GM19452 (cell line): Measurements from ENCODE around the gene SOD3.

Experiments used
- ATAC-seq: cut with Tn5 transposase; IDR thresholded peaks from one replicate; pipeline ENCODE4 v1.9.1; 2021; ENCODE audit not compliant: unreplicated experiment

SOD3 gene

DNA sequence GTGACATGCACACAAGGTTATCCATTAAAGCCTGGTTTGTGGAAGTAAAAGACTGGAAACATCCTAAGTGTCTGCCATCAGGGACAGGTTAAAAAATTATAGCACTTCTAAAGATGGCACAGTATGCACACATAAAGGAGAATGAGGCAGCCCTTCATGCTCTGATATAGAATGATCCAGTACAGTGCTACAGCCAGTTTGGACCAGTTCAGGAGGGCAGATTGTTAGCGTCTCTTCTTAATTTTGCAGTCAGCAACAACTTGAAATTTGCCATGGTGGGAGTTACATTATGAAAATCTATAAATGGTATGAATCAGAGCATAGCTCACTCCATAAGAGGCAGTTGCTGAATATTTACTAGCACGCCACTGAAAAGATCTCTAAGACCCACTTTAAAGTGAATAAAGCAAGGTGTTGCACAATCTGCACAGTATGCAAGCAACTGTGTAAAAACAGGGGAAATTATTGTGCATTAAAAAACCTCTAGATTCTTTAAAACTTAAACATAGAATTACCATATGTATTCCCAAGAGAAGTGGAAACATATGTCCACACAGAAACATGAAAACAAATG, 20.3 kb upstream of the SOD3 start:
- no peak for ATAC-seq

DNA sequence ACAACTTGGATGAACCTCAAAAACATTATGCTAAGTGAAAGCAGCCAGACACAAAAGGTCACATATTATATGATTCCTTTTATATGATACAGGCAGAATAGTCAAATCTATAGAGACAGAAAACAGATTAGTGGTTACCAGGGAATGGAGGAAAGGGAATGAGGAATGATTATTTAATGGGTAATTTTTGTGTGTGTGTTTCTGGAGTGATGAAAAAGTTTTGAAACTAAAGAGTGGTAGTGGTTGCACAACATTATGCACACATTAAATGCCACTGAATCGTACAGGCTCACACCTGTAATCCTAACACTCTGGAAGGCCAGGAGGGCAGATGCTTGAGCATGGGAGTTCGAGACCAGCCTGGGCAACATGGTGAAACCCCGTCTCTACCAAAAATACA, 19.6 kb upstream of the SOD3 start:
- ATAC-seq = no peak

DNA sequence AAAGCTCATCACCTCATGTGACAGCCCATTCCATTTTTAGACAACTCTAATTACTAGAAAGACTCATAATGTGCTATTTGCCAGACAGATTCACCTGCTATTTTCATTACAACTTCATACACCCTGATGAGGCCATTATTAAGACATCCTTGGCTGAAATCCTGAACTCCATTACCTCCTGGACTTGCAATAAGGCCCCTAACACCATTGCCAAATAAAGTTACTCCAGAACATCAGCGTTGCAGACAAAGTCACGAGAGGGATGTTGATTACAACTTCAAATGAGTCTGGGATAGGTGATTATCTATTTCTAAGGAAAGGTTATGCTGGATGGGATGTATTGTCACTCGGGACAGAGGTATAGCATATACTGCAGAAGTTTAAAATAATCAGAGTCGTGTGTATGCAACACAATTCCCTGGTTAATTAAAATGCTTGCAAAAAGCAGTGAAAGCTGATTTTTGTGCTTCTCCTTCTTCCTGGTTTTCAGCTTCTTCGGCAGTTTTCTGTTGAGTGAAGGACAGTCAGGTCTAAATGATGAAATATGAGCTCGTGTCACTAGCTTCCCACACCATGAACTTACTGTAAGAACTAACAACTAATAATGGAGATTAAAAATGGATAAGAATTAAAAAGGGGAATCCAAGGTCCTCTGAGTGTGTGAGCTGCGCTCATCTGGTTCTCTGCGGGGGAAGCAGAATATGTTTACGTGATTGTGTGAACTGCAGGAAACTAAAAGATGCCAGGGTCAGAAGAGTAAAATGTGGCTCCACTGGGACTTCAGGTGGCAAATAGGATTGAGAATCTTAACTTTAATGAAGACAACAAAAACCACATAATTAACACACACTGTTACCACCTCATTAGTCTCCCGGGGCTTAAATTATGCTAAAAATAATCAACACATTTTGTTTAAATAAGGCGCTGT, 17.6 kb upstream of the SOD3 start:
- no peak for ATAC-seq

DNA sequence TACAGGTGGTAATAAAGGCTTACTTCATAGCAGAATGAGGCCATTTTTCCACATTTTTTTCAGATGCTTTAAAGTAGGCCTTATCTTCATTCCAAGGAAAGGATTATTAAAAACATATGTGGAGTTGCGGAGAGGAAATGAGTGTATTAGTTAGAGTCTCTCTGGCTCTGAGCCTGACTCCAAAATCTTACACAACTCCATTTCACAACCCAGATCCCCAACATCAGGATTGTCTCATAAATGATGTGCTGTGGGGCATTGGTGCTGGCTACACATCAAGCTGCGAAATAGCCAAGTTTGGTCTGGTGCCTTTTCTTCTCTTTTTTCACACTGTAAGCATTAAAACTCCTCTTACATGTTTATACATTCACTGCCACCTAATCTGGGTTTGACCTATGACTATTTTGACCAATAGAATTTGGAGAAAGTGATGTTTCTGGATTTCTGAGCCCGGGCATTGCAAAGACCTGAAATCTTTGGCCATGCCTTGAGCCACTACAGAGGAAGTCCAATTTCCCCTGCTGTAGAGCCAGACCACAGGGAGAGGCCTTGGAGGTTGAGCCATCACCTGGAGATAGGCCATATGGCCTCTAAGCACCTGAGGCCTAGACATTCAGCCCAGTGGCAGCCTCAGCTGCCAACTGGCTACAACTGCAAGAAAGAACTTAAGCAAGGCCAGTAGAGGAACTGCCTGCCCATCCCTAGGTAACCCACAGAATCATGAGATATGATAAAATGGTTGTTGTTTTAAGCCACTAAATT, 16.7 kb upstream of the SOD3 start:
- no peak for ATAC-seq

DNA sequence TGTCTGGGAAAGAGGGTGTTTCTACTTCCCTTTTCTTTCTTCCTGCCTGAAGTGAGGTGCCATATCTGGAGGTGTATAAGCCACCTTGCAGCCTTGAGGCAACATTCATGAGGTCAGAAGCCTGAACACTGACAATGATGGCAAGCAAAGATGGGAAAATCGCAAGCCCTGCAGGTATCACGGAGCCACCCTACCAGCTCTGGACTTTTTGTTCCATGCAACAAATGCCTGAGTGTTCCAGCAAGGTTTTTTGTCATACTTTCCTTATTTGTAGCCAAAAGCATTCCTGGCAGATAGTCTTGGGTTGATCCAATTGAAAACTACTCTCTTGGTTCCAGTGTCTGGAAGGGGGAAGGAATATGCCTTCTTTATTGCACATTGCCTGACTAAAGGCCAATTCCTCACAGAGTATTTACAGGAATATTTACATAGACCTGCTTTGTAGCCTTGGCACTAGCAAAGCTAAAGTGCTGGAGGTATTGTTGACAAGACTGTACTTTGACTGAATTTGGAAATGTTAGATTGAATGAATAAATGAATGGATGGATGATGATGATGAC, 14.4 kb upstream of the SOD3 start:
- ATAC-seq = no peak

DNA sequence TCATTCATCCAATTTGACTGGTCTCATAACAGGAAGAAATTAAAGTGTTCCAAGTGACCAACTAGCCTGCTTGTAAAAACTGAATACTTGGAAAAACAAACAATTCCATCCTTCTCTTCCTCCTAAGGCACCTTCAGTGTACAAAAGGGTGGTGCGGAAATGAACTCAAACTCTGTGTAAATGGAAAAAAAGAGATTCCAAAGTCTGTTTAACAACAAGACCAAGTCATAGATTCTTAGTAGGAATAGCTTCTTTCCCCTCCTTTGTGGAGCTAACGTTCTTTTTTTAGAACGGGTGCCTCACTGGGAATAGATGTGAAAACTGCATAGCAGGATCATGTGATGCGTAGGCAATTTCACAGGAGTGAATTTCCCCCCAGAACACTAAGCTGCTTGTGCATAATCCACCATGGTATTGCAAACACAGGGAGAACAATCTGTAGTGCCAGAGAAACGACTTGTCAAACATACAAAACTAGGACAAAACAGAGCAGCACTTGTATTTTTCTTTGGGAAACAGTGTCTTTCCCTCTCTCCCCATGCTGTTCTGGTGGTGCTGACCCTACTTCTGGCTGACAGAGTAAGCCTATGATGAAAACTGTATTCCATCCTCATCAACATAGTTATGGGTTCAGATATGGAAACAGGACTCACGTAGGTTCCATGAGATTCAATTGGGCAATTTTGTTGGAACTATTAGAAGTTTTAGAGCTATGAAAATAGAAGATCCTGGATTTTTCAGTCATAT, 13.2 kb upstream of the SOD3 start:
- no peak for ATAC-seq

DNA sequence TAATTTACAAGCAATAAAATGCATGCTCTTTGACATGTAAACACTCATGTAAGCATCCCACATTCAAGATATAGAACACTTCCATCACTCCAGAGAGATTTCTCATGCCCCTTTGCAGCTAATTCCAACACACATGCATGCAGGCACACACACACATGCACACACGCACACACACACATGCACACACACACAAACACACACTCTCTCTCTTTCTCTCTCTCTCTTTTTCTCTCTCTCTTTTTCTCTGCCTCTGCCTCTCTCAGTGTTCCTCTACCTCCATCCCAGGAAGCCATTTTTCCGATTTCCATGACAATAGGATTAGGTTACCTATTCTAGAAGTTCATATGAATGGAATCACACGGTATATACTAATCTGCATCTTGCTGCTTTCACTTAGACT, 11.9 kb upstream of the SOD3 start:
- ATAC-seq = no peak

DNA sequence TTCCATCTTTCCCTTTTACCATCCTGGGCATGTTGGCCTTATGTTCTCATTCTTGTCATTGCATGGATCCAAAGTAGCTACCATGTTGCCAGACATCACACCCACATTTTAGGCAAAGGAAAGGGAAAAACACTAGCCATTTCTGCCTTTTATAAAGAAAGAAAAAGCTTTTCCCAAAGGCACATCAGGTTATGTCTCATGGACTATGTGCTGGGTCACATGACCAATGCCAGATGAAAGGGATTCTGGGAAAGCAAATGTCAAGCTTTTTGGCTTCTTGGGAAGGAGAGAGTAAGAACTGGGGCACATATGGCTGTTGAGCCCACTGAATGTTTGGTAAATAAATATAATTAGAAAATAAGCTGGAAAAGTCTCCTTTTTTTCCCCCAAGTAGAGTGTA, 4.3 kb upstream of the SOD3 start:
- ATAC-seq = no peak

DNA sequence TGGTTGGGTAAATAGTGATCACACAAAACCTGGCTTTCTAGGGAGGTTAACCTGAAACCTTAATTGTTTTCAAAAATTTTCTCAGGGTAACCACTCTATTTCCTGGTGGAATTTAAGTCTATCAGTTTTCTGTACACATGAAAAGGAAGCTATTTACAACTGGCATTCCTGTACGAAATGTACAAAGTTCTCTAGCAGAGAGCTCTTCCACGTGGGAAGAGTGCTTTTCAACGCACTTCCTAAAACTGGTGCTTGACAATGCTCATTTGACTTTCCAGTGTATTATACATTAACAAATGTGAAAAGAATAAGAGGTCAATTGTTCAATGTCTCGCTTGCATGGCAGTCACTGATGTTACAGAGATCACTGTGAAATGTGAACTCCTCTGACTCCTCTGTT, 2.8 kb upstream of the SOD3 start:
- no peak for ATAC-seq

DNA sequence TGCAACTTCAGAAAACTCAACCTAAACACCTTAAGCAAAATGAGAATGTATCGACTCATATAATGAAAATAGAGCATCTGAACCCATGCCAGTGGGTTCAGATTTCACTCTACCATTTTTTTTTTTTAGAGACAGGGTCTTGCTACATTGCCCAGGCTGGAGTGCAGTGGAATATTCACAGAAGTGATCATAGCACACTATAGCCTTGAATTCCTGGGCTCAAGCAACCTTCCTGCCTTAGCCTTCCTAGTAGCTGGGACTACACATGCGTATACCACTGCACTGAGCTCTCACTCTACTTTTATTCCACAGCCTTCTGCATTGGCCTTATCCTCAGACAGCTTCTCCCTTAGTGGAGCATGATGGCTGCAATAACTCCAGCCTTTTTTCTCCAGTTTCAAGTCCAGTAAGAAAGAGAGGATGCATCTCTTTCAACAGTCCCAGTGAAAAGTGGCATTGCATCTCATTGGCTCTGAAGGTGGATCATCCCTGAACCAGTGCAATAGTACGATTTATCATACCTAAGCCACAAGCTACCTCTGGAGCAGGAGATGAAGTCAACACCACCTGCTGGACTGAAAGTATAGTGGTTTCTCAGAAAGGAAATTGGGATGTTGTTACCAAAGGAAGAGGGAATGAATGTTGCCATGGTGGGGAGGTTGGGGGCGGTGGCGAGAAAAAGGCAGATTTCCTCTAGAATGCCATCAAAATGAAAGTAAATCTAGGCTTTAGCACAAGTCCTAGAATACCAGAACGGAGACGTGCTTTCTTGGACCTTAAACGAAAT, 2.0 kb upstream of the SOD3 start:
- no peak for ATAC-seq

DNA sequence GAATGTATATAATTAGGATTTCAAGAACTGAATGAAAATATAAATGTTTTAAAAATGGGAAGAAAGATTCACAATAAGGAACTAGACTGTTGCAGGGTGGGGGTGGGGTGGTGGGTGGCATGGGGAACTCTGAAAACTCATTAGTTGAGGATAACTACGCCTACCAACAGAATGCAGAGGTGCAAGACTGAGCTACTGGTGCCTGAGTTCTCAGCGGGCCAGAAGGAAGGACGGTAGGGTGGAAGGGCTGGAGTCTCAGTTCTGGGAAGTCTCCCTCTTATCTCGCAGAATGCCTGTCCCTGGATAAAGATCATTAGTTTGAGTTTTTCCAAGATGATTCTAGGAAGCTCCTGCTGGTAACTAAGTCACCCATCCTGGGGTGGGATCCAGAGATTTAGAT, 1.3 kb upstream of the SOD3 start:
- ATAC-seq = no peak

DNA sequence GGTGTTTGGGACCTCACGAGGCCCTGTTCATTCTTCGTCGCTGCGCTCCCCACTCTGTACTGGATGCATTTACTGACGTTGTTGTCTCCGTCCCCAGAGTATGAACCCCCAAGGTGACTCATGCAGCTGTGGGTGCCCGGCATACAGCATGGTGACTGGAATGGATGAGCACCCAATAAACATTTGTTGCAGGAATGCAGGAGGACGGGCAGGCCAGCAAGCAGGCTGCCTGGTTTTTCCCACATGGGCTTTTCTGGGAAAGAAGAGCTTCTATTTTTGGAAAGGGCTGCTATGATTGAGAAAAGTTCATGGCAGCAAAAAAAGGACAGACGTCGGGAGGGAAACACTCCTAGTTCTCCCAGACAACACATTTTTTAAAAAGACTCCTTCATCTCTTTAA, 893 bp upstream of the SOD3 start:
- no peak for ATAC-seq

DNA sequence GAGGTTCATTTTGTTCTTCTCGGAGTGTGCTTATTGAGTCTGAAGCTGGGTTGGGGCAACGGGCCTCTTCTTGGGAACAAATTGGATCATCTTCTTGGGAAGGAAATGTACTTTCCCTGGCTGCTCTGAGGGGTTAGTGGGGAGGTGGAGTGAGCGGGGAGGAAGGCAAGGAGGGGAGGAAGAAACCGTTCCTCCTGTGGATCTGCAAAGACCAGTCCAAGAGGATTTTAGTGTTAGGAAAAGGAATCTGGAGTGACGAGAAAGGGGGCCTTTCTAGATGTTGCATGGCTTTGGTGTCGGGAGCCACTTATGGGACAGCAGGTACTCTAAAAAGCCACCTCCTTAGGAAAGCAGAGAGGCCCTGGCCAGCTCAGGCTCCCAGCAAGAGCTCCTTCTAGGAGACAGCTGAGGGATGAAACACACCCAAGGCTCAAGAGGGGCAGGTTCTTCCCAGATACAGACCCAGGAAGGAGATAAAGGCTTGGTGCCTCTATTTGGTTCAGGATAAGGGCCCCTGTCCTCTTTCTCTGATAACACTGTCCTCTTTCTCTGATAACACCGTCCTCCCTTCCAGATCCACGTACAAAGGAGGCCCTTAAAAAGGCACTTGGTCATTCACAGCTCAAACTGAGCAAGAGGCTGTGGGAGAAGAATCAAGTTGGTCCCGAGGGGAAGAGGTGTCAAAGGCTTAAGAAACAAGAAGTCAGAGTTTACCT, 451 bp downstream of the SOD3 start:
- ATAC-seq = no peak

DNA sequence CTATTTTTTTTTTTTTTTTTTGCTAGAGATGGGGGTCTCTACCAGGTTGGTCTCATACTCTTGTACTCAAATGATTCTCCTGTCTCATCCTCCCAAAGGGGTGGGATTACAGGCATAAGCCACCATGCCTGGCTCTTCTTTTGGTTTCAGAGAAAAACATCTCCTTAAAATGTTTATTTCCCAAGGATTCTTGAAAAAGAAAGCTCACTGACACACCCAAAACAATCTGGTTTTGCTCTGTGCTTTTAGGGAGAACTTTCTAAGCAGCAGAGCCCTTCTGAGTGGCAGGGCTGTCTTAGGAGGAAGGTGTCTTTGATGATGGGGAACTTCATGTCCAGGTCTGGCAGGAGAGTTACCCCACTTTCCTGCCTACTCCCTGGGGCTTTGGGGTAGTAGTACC, 1.2 kb downstream of the SOD3 start:
- no peak for ATAC-seq

DNA sequence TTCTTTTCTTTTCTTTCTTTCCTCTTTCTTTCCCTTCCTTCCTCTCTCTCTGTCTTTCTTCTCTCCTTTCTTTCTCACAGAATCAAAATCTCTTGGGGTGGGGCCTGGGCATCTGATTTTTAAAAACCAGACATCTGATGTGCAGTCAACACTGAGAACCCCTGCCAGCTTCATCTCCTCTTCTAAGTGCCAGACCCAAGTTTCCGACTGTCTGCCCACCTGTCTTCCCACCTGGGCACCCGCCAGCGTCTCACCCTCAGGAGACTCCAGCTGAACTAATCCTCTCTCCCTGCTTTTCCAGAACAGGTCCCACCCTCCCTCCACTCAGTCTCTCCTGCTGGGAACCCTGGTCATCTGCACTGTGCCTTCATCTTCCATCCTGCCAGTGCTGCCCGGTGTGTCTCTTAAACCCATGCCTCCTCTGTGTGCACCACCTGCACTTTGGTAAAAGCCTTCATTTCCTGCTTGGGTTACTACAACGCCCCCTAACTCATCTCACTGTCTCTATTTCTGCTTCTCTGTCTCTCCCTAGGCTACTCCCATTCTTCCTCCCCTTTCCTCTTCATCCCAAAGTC, 2.8 kb downstream of the SOD3 start:
- no peak for ATAC-seq

DNA sequence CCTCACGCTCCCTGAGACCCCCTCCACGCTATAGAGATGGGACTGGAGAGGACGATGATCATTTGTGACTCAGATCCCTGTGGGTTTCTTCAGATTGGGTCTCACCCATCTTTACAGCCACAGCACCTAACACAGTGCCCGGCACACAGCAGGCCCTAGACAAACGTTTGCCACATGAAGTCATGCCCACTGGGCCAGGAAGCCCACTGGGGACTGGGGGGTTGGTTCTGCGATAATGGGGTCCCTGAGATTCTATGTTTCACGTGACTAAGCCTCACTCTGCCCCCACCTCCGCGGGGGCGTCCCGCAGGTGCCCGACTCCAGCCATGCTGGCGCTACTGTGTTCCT, 3.8 kb downstream of the SOD3 start:
- no peak for ATAC-seq

DNA sequence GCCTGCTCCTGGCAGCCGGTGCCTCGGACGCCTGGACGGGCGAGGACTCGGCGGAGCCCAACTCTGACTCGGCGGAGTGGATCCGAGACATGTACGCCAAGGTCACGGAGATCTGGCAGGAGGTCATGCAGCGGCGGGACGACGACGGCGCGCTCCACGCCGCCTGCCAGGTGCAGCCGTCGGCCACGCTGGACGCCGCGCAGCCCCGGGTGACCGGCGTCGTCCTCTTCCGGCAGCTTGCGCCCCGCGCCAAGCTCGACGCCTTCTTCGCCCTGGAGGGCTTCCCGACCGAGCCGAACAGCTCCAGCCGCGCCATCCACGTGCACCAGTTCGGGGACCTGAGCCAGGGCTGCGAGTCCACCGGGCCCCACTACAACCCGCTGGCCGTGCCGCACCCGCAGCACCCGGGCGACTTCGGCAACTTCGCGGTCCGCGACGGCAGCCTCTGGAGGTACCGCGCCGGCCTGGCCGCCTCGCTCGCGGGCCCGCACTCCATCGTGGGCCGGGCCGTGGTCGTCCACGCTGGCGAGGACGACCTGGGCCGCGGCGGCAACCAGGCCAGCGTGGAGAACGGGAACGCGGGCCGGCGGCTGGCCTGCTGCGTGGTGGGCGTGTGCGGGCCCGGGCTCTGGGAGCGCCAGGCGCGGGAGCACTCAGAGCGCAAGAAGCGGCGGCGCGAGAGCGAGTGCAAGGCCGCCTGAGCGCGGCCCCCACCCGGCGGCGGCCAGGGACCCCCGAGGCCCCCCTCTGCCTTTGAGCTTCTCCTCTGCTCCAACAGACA, 4.4 kb downstream of the SOD3 start:
- ATAC-seq = no peak

DNA sequence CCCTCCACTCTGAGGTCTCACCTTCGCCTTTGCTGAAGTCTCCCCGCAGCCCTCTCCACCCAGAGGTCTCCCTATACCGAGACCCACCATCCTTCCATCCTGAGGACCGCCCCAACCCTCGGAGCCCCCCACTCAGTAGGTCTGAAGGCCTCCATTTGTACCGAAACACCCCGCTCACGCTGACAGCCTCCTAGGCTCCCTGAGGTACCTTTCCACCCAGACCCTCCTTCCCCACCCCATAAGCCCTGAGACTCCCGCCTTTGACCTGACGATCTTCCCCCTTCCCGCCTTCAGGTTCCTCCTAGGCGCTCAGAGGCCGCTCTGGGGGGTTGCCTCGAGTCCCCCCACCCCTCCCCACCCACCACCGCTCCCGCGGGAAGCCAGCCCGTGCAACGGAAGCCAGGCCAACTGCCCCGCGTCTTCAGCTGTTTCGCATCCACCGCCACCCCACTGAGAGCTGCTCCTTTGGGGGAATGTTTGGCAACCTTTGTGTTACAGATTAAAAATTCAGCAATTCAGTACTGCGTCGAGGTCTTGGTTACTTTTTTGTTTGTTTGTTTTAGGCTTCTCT, 5.0 kb downstream of the SOD3 start:
- ATAC-seq = no peak
